Activated gamma-delta T cell treated with Interleukin-2 at 50 U/mL for 16 hours (primary cell): ENCODE results near the gene ANKFY1.
"Not testable (repeated sequence)": the region's sequence is repeated elsewhere in the genome, so short reads cannot be mapped to it uniquely, and the experiment has no call there.

Experiments
- DNase-seq: peaks from one replicate; pipeline ENCODE4 v3.0.0-alpha.2; 2020

Gene ANKFY1

GRCh38 chr17:4215882-4216570, 47.8 kb downstream of the ANKFY1 start:
- no peak for DNase-seq

GRCh38 chr17:4214157-4214556, 49.6 kb downstream of the ANKFY1 start:
- no peak for DNase-seq

- no peak for DNase-seq
Measured at GRCh38 chr17:4209611-4210010, 54.2 kb downstream of the ANKFY1 start.

GRCh38 chr17:4208238-4208637, 55.5 kb downstream of the ANKFY1 start:
- DNase-seq, result no peak

- no peak for DNase-seq
Measured at GRCh38 chr17:4206962-4207361, 56.8 kb downstream of the ANKFY1 start.

GRCh38 chr17:4205917-4206316, 57.9 kb downstream of the ANKFY1 start:
- no peak for DNase-seq

- no peak for DNase-seq
Measured at GRCh38 chr17:4204710-4205173, 59.0 kb downstream of the ANKFY1 start.

- no peak for DNase-seq
Measured at GRCh38 chr17:4204190-4204589, 59.6 kb downstream of the ANKFY1 start.

- DNase-seq, result no peak
Measured at GRCh38 chr17:4201226-4201625, 62.6 kb downstream of the ANKFY1 start.

- DNase-seq, result peak; percentile 14
Measured at GRCh38 chr17:4199818-4200402, 63.9 kb downstream of the ANKFY1 start.

GRCh38 chr17:4198995-4199394, 64.8 kb downstream of the ANKFY1 start:
- no peak for DNase-seq

GRCh38 chr17:4195306-4195705, 68.5 kb downstream of the ANKFY1 start:
- DNase-seq, result no peak

- no peak for DNase-seq
Measured at GRCh38 chr17:4194796-4195195, 69.0 kb downstream of the ANKFY1 start.

- DNase-seq, result not testable (repeated sequence)
Measured at GRCh38 chr17:4190791-4191190, 73.0 kb downstream of the ANKFY1 start.

GRCh38 chr17:4189280-4189679, 74.5 kb downstream of the ANKFY1 start:
- DNase-seq, result no peak

GRCh38 chr17:4188076-4188475, 75.7 kb downstream of the ANKFY1 start:
- no peak for DNase-seq

GRCh38 chr17:4187076-4187475, 76.7 kb downstream of the ANKFY1 start:
- DNase-seq, result no peak

GRCh38 chr17:4186357-4186881, 77.4 kb downstream of the ANKFY1 start:
- DNase-seq, result no peak

GRCh38 chr17:4185656-4186055, 78.1 kb downstream of the ANKFY1 start:
- DNase-seq, result no peak

GRCh38 chr17:4184811-4185210, 79.0 kb downstream of the ANKFY1 start:
- DNase-seq, result no peak

GRCh38 chr17:4182043-4182442, 81.7 kb downstream of the ANKFY1 start:
- DNase-seq, result no peak

- no peak for DNase-seq
Measured at GRCh38 chr17:4180791-4181190, 83.0 kb downstream of the ANKFY1 start.

GRCh38 chr17:4179071-4179470, 84.7 kb downstream of the ANKFY1 start:
- DNase-seq, result no peak

GRCh38 chr17:4178651-4179050, 85.1 kb downstream of the ANKFY1 start:
- no peak for DNase-seq

- DNase-seq, result no peak
Measured at GRCh38 chr17:4177806-4178205, 86.0 kb downstream of the ANKFY1 start.
